Measurements from ENCODE around the gene TMBIM6.
"Not testable (repeated sequence)": the region's sequence is repeated elsewhere in the genome, so short reads cannot be mapped to it uniquely, and the experiment has no call there.

TMBIM6 gene

GRCh38 chr12:49730050-49730449 lies 11.3 kb upstream of the TMBIM6 start:
- DNase-seq, result no peak

- no peak for DNase-seq
Observed at GRCh38 chr12:49730568-49731101, 10.7 kb upstream of the TMBIM6 start.

- no peak for DNase-seq
Observed at GRCh38 chr12:49733219-49734017, 7.9 kb upstream of the TMBIM6 start.

GRCh38 chr12:49734900-49735299 lies 6.5 kb upstream of the TMBIM6 start:
- not testable (repeated sequence) for DNase-seq

GRCh38 chr12:49738721-49739120 lies 2.6 kb upstream of the TMBIM6 start:
- DNase-seq, result not testable (repeated sequence)

GRCh38 chr12:49740277-49740676 lies 1.1 kb upstream of the TMBIM6 start:
- not testable (repeated sequence) for DNase-seq

- DNase-seq, result peak; percentile 92
Observed at GRCh38 chr12:49741882-49742620, 694 bp downstream of the TMBIM6 start.

GRCh38 chr12:49744363-49744885 lies 3.1 kb downstream of the TMBIM6 start:
- DNase-seq, result no peak

GRCh38 chr12:49748306-49748705 lies 6.9 kb downstream of the TMBIM6 start:
- DNase-seq, result no peak

- DNase-seq, result no peak
Observed at GRCh38 chr12:49748800-49749199, 7.4 kb downstream of the TMBIM6 start.

GRCh38 chr12:49750027-49750995 lies 9.0 kb downstream of the TMBIM6 start:
- peak; percentile 67 for DNase-seq

GRCh38 chr12:49750996-49751393 lies 9.6 kb downstream of the TMBIM6 start:
- DNase-seq, result no peak

GRCh38 chr12:49761677-49762467 lies 20.5 kb downstream of the TMBIM6 start:
- DNase-seq, result no peak

GRCh38 chr12:49762468-49762847 lies 21.1 kb downstream of the TMBIM6 start:
- DNase-seq, result peak; percentile 59

GRCh38 chr12:49763006-49763591 lies 21.7 kb downstream of the TMBIM6 start:
- DNase-seq, result peak; percentile 92

- DNase-seq, result no peak
Observed at GRCh38 chr12:49764126-49764525, 22.8 kb downstream of the TMBIM6 start.

GRCh38 chr12:49766115-49766455 lies 24.7 kb downstream of the TMBIM6 start:
- DNase-seq, result no peak

- DNase-seq, result no peak
Observed at GRCh38 chr12:49767333-49767732, 26.0 kb downstream of the TMBIM6 start.

GRCh38 chr12:49773102-49773501 lies 31.7 kb downstream of the TMBIM6 start:
- DNase-seq, result not testable (repeated sequence)

- DNase-seq, result peak; percentile 79
Observed at GRCh38 chr12:49776413-49776812, 35.1 kb downstream of the TMBIM6 start.

GRCh38 chr12:49776858-49777257 lies 35.5 kb downstream of the TMBIM6 start:
- no peak for DNase-seq

Data from activated CD8-positive, alpha-beta memory T cell treated with anti-CD3 and anti-CD28 coated beads, Interleukin-2, amount 50 U/mL, for 48 hours (primary cell).